ENCODE data around the gene OLIG2.

The OLIG2 gene

GRCh38 chr21:33007747-33008146, 18.0 kb upstream of the OLIG2 start:
- no peak overlapping the region for H3K4me3 ChIP-seq (ENCODE audit: extremely low read depth, insufficient read depth, low read length, poor library complexity, severe bottlenecking)
- H3K27ac ChIP-seq (ENCODE audit: low read depth, low read length, severe bottlenecking), result no peak overlapping the region
- peaks cover 3% of the 10 kb centered on the region for H3K4me1 ChIP-seq (ENCODE audit: control insufficient read depth, insufficient read depth, low read length, poor library complexity, severe bottlenecking)
- 83 to 86% methylated on average over 2 of the region's 3 CpGs for WGBS, 2 experiments (ENCODE audit: insufficient coverage in 2 of 2)
- H3K36me3 ChIP-seq (ENCODE audit: control insufficient read depth, insufficient read depth, low read length), result no peaks in the 10 kb centered on the region
- no peaks in the 10 kb centered on the region for H3K9me3 ChIP-seq (ENCODE audit: control insufficient read depth, low read length)

- WGBS, 2 experiments (ENCODE audit: insufficient coverage in 2 of 2), result 47 to 90% methylated on average over 2 of the region's 3 CpGs
- H3K4me1 ChIP-seq (ENCODE audit: control insufficient read depth, insufficient read depth, low read length, poor library complexity, severe bottlenecking), result peaks cover 3% of the 10 kb centered on the region
- H3K27ac ChIP-seq (ENCODE audit: low read depth, low read length, severe bottlenecking), result no peak overlapping the region
- no peaks in the 10 kb centered on the region for H3K9me3 ChIP-seq (ENCODE audit: control insufficient read depth, low read length)
- no peak overlapping the region for H3K4me3 ChIP-seq (ENCODE audit: extremely low read depth, insufficient read depth, low read length, poor library complexity, severe bottlenecking)
- no peaks in the 10 kb centered on the region for H3K36me3 ChIP-seq (ENCODE audit: control insufficient read depth, insufficient read depth, low read length)
Measured at GRCh38 chr21:33008333-33009051, 17.2 kb upstream of the OLIG2 start.

- Histone ChIP-seq H3K9me3 (ENCODE audit: control insufficient read depth, low read length) (no peaks in the 10 kb centered on the region), H3K27ac (ENCODE audit: low read depth, low read length, severe bottlenecking) (no peak overlapping the region), H3K4me1 (ENCODE audit: control insufficient read depth, insufficient read depth, low read length, poor library complexity, severe bottlenecking) (peaks cover 3% of the 10 kb centered on the region), H3K4me3 (ENCODE audit: extremely low read depth, insufficient read depth, low read length, poor library complexity, severe bottlenecking) (no peak overlapping the region), H3K36me3 (ENCODE audit: control insufficient read depth, insufficient read depth, low read length) (no peaks in the 10 kb centered on the region)
- no CpG with 5 or more reads among the region's 1 CpG for whole genome bisulfite sequencing, 2 experiments (ENCODE audit: insufficient coverage in 2 of 2)
Measured at GRCh38 chr21:33010931-33011330, 14.8 kb upstream of the OLIG2 start.

GRCh38 chr21:33011462-33011861, 14.3 kb upstream of the OLIG2 start:
- WGBS, 2 experiments (ENCODE audit: insufficient coverage in 2 of 2), result 92% methylated on average over 2 of the region's 3 CpGs; no CpG with 5 or more reads in 1 of the 2 experiments
- Histone ChIP-seq H3K4me3 (ENCODE audit: extremely low read depth, insufficient read depth, low read length, poor library complexity, severe bottlenecking) (no peak overlapping the region), H3K36me3 (ENCODE audit: control insufficient read depth, insufficient read depth, low read length) (no peaks in the 10 kb centered on the region), H3K9me3 (ENCODE audit: control insufficient read depth, low read length) (no peaks in the 10 kb centered on the region), H3K27ac (ENCODE audit: low read depth, low read length, severe bottlenecking) (no peak overlapping the region), H3K4me1 (ENCODE audit: control insufficient read depth, insufficient read depth, low read length, poor library complexity, severe bottlenecking) (peaks cover 3% of the 10 kb centered on the region)

DNA sequence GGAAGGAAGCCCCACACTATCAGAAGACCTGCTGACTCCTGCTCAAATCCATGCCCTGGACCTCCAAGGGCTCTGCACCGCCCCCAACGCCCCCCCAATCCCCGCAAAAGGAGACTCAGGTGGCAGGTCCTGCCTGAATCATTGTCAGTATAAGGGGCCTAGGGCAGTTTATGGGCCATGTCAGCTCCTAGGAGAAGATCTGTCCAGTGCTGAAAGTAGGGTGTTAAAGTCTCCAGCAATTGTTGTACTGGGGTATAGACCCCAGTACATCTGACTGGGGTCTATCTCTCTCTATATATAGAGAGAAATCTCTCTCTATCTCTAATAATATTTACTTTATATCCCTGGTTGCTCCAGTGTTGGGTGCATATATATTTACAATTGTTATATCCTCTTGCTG, 12.1 kb upstream of the OLIG2 start:
- no peaks in the 10 kb centered on the region for H3K9me3 ChIP-seq (ENCODE audit: control insufficient read depth, low read length)
- H3K4me3 ChIP-seq (ENCODE audit: extremely low read depth, insufficient read depth, low read length, poor library complexity, severe bottlenecking), result no peak overlapping the region
- 40 to 50% methylated on average over 1 to 2 of the region's 3 CpGs for WGBS, 2 experiments (ENCODE audit: insufficient coverage in 2 of 2)
- peaks cover 3% of the 10 kb centered on the region for H3K4me1 ChIP-seq (ENCODE audit: control insufficient read depth, insufficient read depth, low read length, poor library complexity, severe bottlenecking)
- no peaks in the 10 kb centered on the region for H3K36me3 ChIP-seq (ENCODE audit: control insufficient read depth, insufficient read depth, low read length)
- no peak overlapping the region for H3K27ac ChIP-seq (ENCODE audit: low read depth, low read length, severe bottlenecking)

- Histone ChIP-seq H3K4me3 (ENCODE audit: extremely low read depth, insufficient read depth, low read length, poor library complexity, severe bottlenecking) (no peak overlapping the region), H3K9me3 (ENCODE audit: control insufficient read depth, low read length) (no peaks in the 10 kb centered on the region), H3K36me3 (ENCODE audit: control insufficient read depth, insufficient read depth, low read length) (no peaks in the 10 kb centered on the region), H3K4me1 (ENCODE audit: control insufficient read depth, insufficient read depth, low read length, poor library complexity, severe bottlenecking) (peaks cover 3% of the 10 kb centered on the region), H3K27ac (ENCODE audit: low read depth, low read length, severe bottlenecking) (no peak overlapping the region)
- WGBS, 2 experiments (ENCODE audit: insufficient coverage in 2 of 2), result 100% methylated on average over 1 of the region's 2 CpGs; no CpG with 5 or more reads in 1 of the 2 experiments
Measured at GRCh38 chr21:33014331-33014730, 11.4 kb upstream of the OLIG2 start.

GRCh38 chr21:33015096-33015495, 10.6 kb upstream of the OLIG2 start:
- Histone ChIP-seq H3K4me3 (ENCODE audit: extremely low read depth, insufficient read depth, low read length, poor library complexity, severe bottlenecking) (no peak overlapping the region), H3K27ac (ENCODE audit: low read depth, low read length, severe bottlenecking) (no peak overlapping the region), H3K36me3 (ENCODE audit: control insufficient read depth, insufficient read depth, low read length) (no peaks in the 10 kb centered on the region), H3K4me1 (ENCODE audit: control insufficient read depth, insufficient read depth, low read length, poor library complexity, severe bottlenecking) (peaks cover 6% of the 10 kb centered on the region), H3K9me3 (ENCODE audit: control insufficient read depth, low read length) (no peaks in the 10 kb centered on the region)
- 57 to 71% methylated on average over 2 to 4 of the region's 4 CpGs for WGBS, 2 experiments (ENCODE audit: insufficient coverage in 2 of 2)

- H3K36me3 ChIP-seq (ENCODE audit: control insufficient read depth, insufficient read depth, low read length), result no peaks in the 10 kb centered on the region
- H3K9me3 ChIP-seq (ENCODE audit: control insufficient read depth, low read length), result no peaks in the 10 kb centered on the region
- H3K4me3 ChIP-seq (ENCODE audit: extremely low read depth, insufficient read depth, low read length, poor library complexity, severe bottlenecking), result no peak overlapping the region
- H3K4me1 ChIP-seq (ENCODE audit: control insufficient read depth, insufficient read depth, low read length, poor library complexity, severe bottlenecking), result peaks cover 7% of the 10 kb centered on the region
- 50 to 100% methylated on average over 1 of the region's 3 CpGs for WGBS, 2 experiments (ENCODE audit: insufficient coverage in 2 of 2)
- H3K27ac ChIP-seq (ENCODE audit: low read depth, low read length, severe bottlenecking), result no peak overlapping the region
Measured at GRCh38 chr21:33015756-33016155, 10.0 kb upstream of the OLIG2 start.

DNA sequence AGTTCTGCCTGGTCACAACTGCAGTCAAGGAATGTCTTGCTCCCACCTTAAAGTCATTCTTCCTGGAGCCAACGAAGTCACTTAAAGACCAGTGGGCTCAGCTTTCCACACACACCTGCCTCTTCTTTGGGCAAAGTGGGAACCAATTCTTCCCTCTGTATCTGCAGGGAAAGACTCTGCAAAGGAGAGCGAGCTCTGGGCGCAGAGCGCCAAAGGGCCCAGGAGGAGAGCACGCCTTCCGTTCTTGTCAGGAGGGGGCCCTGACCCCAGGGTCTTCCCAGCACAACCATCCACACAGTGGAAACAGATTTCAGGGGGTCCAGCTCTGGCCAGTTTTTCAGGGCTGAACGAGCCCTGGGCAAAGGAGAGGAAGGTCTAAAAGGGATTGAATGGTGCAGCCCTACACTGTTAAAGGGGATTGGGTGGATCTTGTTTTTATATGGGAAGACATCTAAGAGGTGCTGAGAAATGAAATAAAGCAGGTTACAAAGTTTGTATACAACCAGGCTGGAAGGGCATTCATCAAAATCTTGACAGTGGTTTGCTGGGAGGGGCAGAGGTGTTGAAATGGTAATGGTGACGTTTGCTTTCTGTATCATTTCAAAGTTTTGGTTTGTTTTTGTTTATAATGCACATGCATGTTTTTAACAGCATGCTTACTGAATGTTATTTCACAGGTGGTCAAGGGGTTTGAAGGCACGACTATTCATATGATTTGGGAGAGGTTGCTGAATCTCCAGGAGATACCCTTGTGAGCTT, 6.8 kb upstream of the OLIG2 start:
- no peaks in the 10 kb centered on the region for H3K36me3 ChIP-seq (ENCODE audit: control insufficient read depth, insufficient read depth, low read length)
- H3K4me1 ChIP-seq (ENCODE audit: control insufficient read depth, insufficient read depth, low read length, poor library complexity, severe bottlenecking), result peaks cover 9% of the 10 kb centered on the region
- H3K9me3 ChIP-seq (ENCODE audit: control insufficient read depth, low read length), result no peaks in the 10 kb centered on the region
- WGBS, 2 experiments (ENCODE audit: insufficient coverage in 2 of 2), result 41 to 63% methylated on average over 4 to 8 of the region's 9 CpGs
- H3K4me3 ChIP-seq (ENCODE audit: extremely low read depth, insufficient read depth, low read length, poor library complexity, severe bottlenecking), result no peak overlapping the region
- no peak overlapping the region for H3K27ac ChIP-seq (ENCODE audit: low read depth, low read length, severe bottlenecking)

DNA sequence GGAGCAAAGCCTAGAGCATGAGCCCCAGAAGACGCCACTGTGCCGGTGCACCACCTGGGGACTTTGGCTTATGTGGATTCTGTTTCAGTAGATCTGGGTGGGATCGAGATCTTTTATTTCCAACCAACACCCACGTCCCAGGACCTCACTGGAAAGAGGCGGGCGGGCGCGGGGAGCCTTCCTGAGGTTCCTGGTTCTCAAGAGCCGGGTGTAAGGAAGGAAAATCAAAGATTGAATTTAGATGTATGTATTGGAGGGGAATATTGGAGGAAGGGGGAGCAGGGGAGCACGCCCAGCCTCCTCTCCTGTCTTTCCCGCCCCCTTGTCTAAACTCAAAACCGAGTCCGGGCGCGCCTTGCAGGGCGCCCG, 6.2 kb upstream of the OLIG2 start:
- no peak overlapping the region for H3K27ac ChIP-seq (ENCODE audit: low read depth, low read length, severe bottlenecking)
- no peaks in the 10 kb centered on the region for H3K36me3 ChIP-seq (ENCODE audit: control insufficient read depth, insufficient read depth, low read length)
- H3K4me1 ChIP-seq (ENCODE audit: control insufficient read depth, insufficient read depth, low read length, poor library complexity, severe bottlenecking), result peaks cover 9% of the 10 kb centered on the region
- H3K9me3 ChIP-seq (ENCODE audit: control insufficient read depth, low read length), result no peaks in the 10 kb centered on the region
- peak overlapping the region; percentile 21 for H3K4me3 ChIP-seq (ENCODE audit: extremely low read depth, insufficient read depth, low read length, poor library complexity, severe bottlenecking)
- 0 to 14% methylated on average over 6 to 10 of the region's 17 CpGs for WGBS, 2 experiments (ENCODE audit: insufficient coverage in 2 of 2)

Data from mesodermal cell (in vitro differentiated cells).